ENCODE measurements around the gene ZBTB45. TPM values are rescaled to one million over a fixed set of nuclear protein-coding genes. Genes with fewer than 3 reads are reported as not detected.

Gene ZBTB45
- total and polyA plus RNA-seq, 2 experiments from 2014 or later, result 26.3 to 29.4 TPM

GRCh38 chr19:58535857-58536256, 16.2 kb upstream of the ZBTB45 start:
- Histone ChIP-seq H3K27me3 (peaks cover 11% of the 10 kb centered on the region), H3K4me3 (no peak overlapping the region), H3K4me1 (ENCODE audit: low read depth) (peaks cover 6% of the 10 kb centered on the region), H3K9me3 (ENCODE audit: low read depth) (no peaks in the 10 kb centered on the region), H3K36me3 (no peaks in the 10 kb centered on the region), H3K27ac (no peak overlapping the region)
- TF ChIP-seq, protein P1, sequence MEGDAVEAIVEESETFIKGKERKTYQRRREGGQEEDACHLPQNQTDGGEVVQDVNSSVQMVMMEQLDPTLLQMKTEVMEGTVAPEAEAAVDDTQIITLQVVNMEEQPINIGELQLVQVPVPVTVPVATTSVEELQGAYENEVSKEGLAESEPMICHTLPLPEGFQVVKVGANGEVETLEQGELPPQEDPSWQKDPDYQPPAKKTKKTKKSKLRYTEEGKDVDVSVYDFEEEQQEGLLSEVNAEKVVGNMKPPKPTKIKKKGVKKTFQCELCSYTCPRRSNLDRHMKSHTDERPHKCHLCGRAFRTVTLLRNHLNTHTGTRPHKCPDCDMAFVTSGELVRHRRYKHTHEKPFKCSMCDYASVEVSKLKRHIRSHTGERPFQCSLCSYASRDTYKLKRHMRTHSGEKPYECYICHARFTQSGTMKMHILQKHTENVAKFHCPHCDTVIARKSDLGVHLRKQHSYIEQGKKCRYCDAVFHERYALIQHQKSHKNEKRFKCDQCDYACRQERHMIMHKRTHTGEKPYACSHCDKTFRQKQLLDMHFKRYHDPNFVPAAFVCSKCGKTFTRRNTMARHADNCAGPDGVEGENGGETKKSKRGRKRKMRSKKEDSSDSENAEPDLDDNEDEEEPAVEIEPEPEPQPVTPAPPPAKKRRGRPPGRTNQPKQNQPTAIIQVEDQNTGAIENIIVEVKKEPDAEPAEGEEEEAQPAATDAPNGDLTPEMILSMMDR (IDR thresholded peaks at IDR 0.05; ENCODE audit: low read depth, low read length), result no peak
- no peak for DNase-seq (ENCODE audit: low read depth in 1 of 2, low spot score in 1 of 2)

DNA sequence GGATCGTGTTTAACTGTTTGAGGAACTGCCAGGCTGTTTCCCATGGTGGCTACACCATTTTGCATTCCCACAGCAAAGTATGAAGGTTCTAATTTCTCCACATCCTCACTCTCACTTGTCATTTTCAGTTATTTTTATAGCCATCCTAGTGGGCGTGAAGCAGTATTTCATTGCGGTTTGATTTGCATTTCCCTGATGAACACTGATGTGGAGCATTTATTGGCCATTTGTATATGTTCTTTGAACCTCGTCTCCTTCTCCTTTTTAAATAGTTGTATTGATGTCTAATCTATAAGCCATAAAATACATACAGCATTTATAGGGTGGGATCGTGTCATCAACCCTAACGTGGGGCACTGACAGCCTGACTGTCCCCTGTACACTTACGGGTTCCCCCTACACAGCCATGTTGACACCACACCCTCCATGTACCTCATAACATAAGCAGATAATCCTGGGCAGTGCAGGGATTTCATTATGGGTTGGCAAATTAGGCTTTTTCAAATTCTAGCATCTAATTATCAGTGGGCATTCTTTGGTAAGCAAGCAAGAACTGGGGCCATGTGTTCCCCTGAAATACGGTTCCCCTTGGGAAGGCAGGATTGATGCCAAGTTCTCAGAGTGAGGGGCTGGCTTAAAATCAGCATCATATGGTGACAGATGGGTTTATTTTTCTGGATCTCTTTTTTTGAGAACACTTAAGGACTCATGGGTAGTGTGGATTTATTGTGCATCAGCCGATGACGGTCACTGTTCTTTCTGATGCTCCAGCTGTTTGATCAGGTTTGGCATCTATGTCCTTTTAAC, 11.6 kb upstream of the ZBTB45 start:
- no peaks in the 10 kb centered on the region for H3K36me3 ChIP-seq
- H3K27me3 ChIP-seq, result no peaks in the 10 kb centered on the region
- TF ChIP-seq, protein P1 (IDR thresholded peaks at IDR 0.05; ENCODE audit: low read depth, low read length), result no peak
- no peaks in the 10 kb centered on the region for H3K9me3 ChIP-seq (ENCODE audit: low read depth)
- H3K27ac ChIP-seq, result no peak overlapping the region
- DNase-seq (ENCODE audit: low read depth in 1 of 2, low spot score in 1 of 2), result no peak
- no peak overlapping the region for H3K4me3 ChIP-seq
- no peaks in the 10 kb centered on the region for H3K4me1 ChIP-seq (ENCODE audit: low read depth)

GRCh38 chr19:58529405-58529804, 9.8 kb upstream of the ZBTB45 start:
- TF ChIP-seq, protein P1 (IDR thresholded peaks at IDR 0.05; ENCODE audit: low read depth, low read length), result no peak
- no peak overlapping the region for H3K4me3 ChIP-seq
- H3K9me3 ChIP-seq (ENCODE audit: low read depth), result no peaks in the 10 kb centered on the region
- no peaks in the 10 kb centered on the region for H3K36me3 ChIP-seq
- no peak for DNase-seq (ENCODE audit: low read depth in 1 of 2, low spot score in 1 of 2)
- H3K4me1 ChIP-seq (ENCODE audit: low read depth), result no peaks in the 10 kb centered on the region
- no peaks in the 10 kb centered on the region for H3K27me3 ChIP-seq
- H3K27ac ChIP-seq, result no peak overlapping the region

- H3K9me3 ChIP-seq (ENCODE audit: low read depth), result no peaks in the 10 kb centered on the region
- no peak for DNase-seq (ENCODE audit: low read depth in 1 of 2, low spot score in 1 of 2)
- no peak overlapping the region for H3K4me3 ChIP-seq
- no peak overlapping the region for H3K27ac ChIP-seq
- no peaks in the 10 kb centered on the region for H3K36me3 ChIP-seq
- TF ChIP-seq, protein P1 (IDR thresholded peaks at IDR 0.05; ENCODE audit: low read depth, low read length), result no peak
- H3K4me1 ChIP-seq (ENCODE audit: low read depth), result peaks cover 15% of the 10 kb centered on the region
- no peaks in the 10 kb centered on the region for H3K27me3 ChIP-seq
Observed at GRCh38 chr19:58522709-58523108, 3.1 kb upstream of the ZBTB45 start.

- no peak for DNase-seq (ENCODE audit: low read depth in 1 of 2, low spot score in 1 of 2)
- peaks cover 7% of the 10 kb centered on the region for H3K36me3 ChIP-seq
- no peaks in the 10 kb centered on the region for H3K9me3 ChIP-seq (ENCODE audit: low read depth)
- no peak overlapping the region for H3K27ac ChIP-seq
- H3K4me1 ChIP-seq (ENCODE audit: low read depth), result peaks cover 15% of the 10 kb centered on the region
- TF ChIP-seq, protein P1 (IDR thresholded peaks at IDR 0.05; ENCODE audit: low read depth, low read length), result no peak
- no peak overlapping the region for H3K4me3 ChIP-seq
- H3K27me3 ChIP-seq, result no peaks in the 10 kb centered on the region
Observed at GRCh38 chr19:58521651-58522050, 2.0 kb upstream of the ZBTB45 start.

Measured in cardiac muscle cell (in vitro differentiated cells and primary cell).